Superior temporal gyrus (tissue), 1 donor: ENCODE data around the gene RNF223.
"Not testable (repeated sequence)": the region's sequence is repeated elsewhere in the genome, so short reads cannot be mapped to it uniquely, and the experiment has no call there.

Source experiments
- DNase-seq: peaks from one replicate; pipeline ENCODE4 v3.0.0-alpha.2; 2016; ENCODE audit errors: extremely low spot score

The RNF223 gene

GRCh38 chr1:1030867-1031658, 43.0 kb downstream of the RNF223 start:
- DNase-seq = not testable (repeated sequence)

DNA sequence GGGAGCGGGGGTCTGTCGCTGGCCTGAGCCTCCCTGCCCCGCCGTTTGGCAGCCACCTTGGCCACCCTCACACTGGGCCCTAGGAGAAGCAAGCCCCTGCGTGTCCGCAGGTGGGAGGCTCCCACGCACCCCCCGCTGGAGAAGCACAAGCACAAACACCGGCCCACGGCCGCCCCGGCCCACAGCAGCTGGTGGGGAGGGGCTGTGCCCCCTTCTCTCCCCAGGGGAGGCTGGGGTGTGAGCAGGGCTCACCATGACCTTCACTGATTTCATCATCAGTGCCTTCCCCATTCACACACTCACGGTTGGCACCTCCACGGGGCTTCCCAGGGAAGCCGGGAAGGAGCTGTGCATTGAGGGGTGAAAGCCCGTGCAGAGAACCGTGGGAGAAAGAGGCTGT, 46.3 kb downstream of the RNF223 start:
- DNase-seq = no peak

DNA sequence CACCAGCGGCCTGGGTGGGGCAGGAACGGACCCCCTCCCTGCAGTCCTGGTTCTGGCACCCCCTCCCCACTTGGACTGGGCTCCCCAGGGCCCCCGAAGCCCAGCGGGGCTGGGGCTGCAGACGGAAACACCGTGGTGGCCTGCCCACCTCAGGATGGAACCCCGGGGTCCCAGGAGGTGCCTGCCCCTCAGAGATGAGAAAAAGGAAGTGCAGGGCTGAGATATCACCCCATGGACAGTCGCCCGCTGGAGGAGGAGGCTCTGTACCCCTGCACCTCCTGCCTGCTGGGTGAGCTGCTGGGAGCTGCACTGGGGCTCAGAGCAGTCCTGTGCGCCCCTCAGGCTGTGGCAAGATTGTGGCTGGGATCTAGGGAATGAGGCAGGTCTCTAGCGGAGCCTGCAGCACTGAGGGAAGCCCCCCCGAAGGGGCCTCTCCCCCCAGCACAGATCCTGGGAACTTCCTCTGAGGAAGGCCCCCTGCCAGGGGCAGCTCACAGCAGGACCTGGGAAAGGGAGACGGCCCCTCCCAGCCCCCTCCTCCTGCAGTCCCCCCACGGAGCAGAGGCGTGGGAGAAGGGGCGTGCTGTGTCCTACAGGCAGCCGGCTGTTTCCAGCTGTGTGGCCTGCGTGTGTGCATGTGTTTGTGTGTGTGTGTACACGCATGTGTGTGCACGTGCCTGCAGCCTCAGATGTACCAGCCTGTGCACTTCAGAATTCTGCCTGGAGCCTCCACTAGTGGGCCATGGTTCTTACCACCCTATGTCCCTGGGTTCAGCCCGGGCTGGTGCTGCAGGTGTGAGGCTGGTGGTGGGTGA, 47.3 kb downstream of the RNF223 start:
- DNase-seq = no peak

DNA sequence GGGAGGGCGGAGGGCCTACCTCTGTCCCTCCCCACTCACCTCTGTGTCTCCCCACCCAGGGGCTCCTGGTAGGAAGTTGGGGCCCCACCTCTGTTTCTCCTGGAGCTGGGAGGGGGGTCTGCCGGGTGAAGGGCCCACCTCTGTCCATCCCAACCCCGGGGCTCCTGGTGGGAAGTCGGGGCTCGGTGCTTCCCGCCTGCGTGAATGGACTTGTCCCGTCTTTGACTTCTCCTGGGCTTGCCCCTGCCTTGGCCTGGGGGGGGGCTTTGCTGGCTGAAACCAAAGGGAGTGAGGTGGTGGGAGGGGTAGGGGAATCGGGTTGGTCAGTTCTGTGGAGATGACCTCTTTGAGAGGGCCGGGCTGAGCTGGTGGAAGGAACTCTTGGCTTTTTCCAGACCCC, 48.4 kb downstream of the RNF223 start:
- DNase-seq = no peak

GRCh38 chr1:1024771-1025699, 49.1 kb downstream of the RNF223 start:
- no peak for DNase-seq

- DNase-seq = no peak
Measured at GRCh38 chr1:1024149-1024770, 49.8 kb downstream of the RNF223 start.

DNA sequence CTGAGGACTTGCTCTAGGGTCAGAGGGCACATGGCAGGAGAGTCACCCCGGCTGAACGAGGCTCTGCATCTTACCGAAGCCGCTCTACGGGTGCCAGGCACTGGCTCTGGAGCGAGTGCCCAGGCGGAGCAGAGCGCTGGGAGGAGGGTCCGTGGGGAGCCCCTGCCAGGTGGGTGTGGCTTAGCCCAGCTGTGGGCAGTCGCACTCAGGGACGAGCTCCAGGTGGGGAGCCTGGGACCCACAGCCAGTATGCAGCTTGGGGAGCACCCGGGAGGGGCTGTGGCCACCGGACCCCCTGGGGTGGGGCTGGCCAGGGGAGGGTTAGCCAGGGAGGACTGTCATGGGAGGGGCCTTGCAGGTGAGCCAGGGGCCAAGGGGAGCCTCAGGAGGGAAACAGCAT, 50.4 kb downstream of the RNF223 start:
- no peak for DNase-seq

DNA sequence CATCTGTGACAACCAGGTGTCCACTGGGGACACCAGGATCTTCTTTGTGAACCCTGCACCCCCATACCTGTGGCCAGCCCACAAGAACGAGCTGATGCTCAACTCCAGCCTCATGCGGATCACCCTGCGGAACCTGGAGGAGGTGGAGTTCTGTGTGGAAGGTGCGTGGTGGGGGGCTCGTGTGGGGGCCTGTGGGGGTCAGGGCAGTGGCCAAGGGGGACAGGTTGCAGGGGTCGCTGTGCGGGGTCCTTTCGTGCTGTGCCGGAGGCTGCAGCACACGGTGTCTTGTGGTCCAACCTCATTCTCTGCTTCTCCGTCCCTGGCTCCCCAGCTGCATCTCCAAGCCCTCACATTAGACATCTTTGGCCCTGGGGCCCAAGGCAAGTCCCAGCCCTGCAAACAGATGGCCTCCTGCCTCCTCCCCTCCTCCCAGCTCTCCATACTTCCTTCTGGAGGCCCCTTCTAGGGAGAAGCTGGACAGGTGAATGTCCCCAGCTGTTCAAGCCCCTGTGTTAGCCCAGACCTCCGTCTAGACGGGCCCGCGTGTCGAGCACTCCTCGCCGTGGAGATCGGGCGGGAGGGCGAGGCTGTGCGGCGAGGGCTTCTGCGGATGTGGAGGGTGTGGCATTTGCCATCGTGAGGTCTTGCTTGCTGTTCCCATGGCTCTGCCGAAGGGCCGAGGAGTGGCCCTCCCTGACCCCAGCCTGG, 51.6 kb downstream of the RNF223 start:
- DNase-seq = no peak

DNA sequence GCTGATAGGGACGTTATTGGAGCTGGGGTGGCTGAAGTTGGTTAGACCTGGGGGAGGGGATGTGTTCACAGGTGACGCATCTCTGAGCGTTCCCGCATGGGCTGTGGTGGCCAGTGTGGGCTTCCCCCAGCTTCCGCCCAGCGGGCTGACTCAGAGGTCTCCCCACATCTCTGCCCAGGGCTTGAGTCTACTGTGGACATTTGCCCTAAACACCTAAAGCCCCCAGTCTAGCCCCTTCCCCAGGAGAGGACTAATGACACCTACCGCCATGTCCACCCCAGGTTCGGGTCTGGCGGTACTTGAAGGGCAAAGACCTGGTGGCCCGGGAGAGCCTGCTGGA, 52.2 kb downstream of the RNF223 start:
- DNase-seq = no peak

- no peak for DNase-seq
Measured at GRCh38 chr1:1021010-1021919, 52.8 kb downstream of the RNF223 start.
